Breast epithelium (tissue), 4 donors: Measurements from ENCODE around the gene ETV3L. TPM values are rescaled to one million over a fixed set of nuclear protein-coding genes. Genes with fewer than 3 reads are reported as not detected.

Experiments
- DNase-seq, 2 donors: peaks; one replicate each; pipeline ENCODE4 v3.0.0-alpha.2; 2019; ENCODE audit warnings: low spot score in 2 of 2
- H3K27ac ChIP-seq, 2 donors: fragments of 200-600 bp; sonication (generic) in 1 of 2; one replicate each; pipeline ENCODE4 v1.5.1; 2016 to 2019; ENCODE audit warnings: mild to moderate bottlenecking in 1 of 2
- H3K27me3 ChIP-seq, 2 donors: fragments of 200-600 bp; sonication (generic) in 1 of 2; one replicate each; pipeline versions ENCODE4 v1.5.1 to v1.6.0; 2017 to 2019; ENCODE audit warnings: control low read depth in 1 of 2, mild to moderate bottlenecking in 1 of 2
- H3K36me3 ChIP-seq: fragments of 200-600 bp; one replicate; pipeline ENCODE4 v1.5.1; 2019
- H3K4me1 ChIP-seq, 2 donors: fragments of 200-600 bp; sonication (generic); one replicate each; pipeline ENCODE4 v1.5.1; 2016 to 2019; ENCODE audit warnings: control low read depth in 1 of 2
- H3K4me3 ChIP-seq, 3 donors: fragments of 200-600 bp; sonication (generic); 1 replicate in 2 of 3; 2 replicates in 1 of 3; pipeline ENCODE4 v1.5.1; 2016 to 2019; ENCODE audit warnings: mild to moderate bottlenecking in 3 of 3, moderate library complexity in 2 of 3
- H3K9me3 ChIP-seq, 2 donors: fragments of 200-600 bp; sonication (generic) in 1 of 2; one replicate each; pipeline ENCODE4 v1.5.1; 2016 to 2019; ENCODE audit warnings: control low read depth in 1 of 2
- POLR2A ChIP-seq: fragments of 450-650 bp; IDR thresholded peaks from one replicate; pipeline ENCODE4 v1.6.1; 2016; ENCODE audit warnings: antibody characterized with exemption, mild to moderate bottlenecking, moderate library complexity
- POLR2AphosphoS5 ChIP-seq, 3 donors: sonication (generic); formaldehyde crosslinking; IDR thresholded peaks; one replicate each; pipeline ENCODE4 v1.6.1; 2017; ENCODE audit warnings: antibody characterized with exemption in 3 of 3
- intact Hi-C: fragments of 100-400 bp; cut with DNase I; formaldehyde crosslinking; loops from one replicate; pipeline ENCODE4 v1.15.1; 2023; ENCODE audit warnings: low total_unique reads
- total RNA-seq, 3 donors: library from RNA; depleted of rRNA; stranded (reverse); fragments of >200 nt; gene quantifications; one replicate each; pipeline ENCODE4 v1.1.0, GENCODE V29; 2016
- TF ChIP-seq, protein P1 (sequence below), 3 donors: fragments of 450-650 bp; IDR thresholded peaks; one replicate each; pipeline ENCODE4 v1.5.1; 2016 to 2017; ENCODE audit warnings: antibody characterized with exemption in 3 of 3, mild to moderate bottlenecking in 3 of 3, moderate library complexity in 3 of 3

Gene ETV3L
- total RNA-seq, 3 donors from 2014 or later, result not detected

DNA sequence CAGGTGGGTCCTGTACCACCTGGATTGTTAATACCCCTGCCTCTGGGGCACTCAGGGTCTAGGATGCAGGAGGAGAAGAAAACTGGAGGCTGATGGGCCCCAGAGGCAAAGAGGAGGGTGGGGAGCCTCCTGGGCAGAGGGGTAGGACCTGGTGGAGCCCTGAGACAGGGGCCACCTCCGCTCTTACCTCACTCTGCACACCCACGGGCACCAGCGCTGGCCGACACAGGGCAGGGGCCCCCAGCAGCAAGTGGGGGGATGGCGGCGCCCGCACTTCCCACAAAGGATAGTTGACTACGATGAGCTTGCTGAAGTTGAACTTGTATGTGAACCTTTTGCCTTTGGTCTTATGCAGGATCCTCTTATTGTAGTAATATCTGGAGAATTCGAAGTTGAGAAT is 1.1 kb downstream of the ETV3L start:
- Histone ChIP-seq H3K27me3 (no peaks in the 10 kb centered on the region), H3K36me3 (no peaks in the 10 kb centered on the region), H3K9me3 (no peaks in the 10 kb centered on the region), H3K4me1 (no peaks in the 10 kb centered on the region), H3K4me3 (no peak overlapping the region), H3K27ac (no peak overlapping the region)
- DNase-seq, result no peak
- TF ChIP-seq POLR2A, result no peak
- no peak for TF ChIP-seq POLR2AphosphoS5 (IDR thresholded peaks at IDR 0.05)
- TF ChIP-seq, protein P1, sequence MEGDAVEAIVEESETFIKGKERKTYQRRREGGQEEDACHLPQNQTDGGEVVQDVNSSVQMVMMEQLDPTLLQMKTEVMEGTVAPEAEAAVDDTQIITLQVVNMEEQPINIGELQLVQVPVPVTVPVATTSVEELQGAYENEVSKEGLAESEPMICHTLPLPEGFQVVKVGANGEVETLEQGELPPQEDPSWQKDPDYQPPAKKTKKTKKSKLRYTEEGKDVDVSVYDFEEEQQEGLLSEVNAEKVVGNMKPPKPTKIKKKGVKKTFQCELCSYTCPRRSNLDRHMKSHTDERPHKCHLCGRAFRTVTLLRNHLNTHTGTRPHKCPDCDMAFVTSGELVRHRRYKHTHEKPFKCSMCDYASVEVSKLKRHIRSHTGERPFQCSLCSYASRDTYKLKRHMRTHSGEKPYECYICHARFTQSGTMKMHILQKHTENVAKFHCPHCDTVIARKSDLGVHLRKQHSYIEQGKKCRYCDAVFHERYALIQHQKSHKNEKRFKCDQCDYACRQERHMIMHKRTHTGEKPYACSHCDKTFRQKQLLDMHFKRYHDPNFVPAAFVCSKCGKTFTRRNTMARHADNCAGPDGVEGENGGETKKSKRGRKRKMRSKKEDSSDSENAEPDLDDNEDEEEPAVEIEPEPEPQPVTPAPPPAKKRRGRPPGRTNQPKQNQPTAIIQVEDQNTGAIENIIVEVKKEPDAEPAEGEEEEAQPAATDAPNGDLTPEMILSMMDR (IDR thresholded peaks at IDR 0.05), result no peak
- intact Hi-C loops, result no loop called here

DNA sequence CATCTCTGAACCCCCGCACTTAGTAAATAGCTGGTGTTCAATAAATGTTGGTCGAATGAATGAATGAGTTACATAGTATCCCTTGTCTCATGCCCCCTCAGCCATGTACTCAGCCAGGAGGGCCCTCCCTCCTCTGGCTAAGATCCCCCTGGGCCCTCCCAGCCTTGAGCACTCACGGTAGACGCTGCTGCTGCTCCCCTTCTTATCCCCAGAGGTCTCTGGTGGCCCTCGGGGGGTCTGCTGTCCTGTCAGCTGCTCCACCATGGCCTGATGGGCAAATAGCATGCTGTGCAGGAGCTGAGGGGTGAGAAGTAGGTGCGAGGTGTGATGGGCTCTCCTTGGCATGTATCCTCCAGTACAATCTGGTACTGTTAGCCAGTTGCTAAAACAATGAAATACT is 1.9 kb downstream of the ETV3L start:
- DNase-seq, result no peak
- no peaks in the 10 kb centered on the region for H3K9me3 ChIP-seq
- no peak overlapping the region for H3K27ac ChIP-seq
- H3K4me3 ChIP-seq, result no peak overlapping the region
- TF ChIP-seq POLR2AphosphoS5 (IDR thresholded peaks at IDR 0.05) (no peak), POLR2A (no peak)
- TF ChIP-seq, protein P1 (IDR thresholded peaks at IDR 0.05), result no peak
- no peaks in the 10 kb centered on the region for H3K36me3 ChIP-seq
- intact Hi-C loops, result no loop called here
- H3K4me1 ChIP-seq, result no peaks in the 10 kb centered on the region
- H3K27me3 ChIP-seq, result no peaks in the 10 kb centered on the region

GRCh38 chr1:157096881-157097280 is 2.7 kb downstream of the ETV3L start:
- intact Hi-C loops, result no loop called here

GRCh38 chr1:157095551-157095950 is 4.1 kb downstream of the ETV3L start:
- Histone ChIP-seq H3K36me3 (no peaks in the 10 kb centered on the region), H3K4me1 (peaks cover 0 to 5% of the 10 kb centered on the region in 2 donors), H3K9me3 (no peaks in the 10 kb centered on the region), H3K4me3 (no peak overlapping the region), H3K27me3 (no peaks in the 10 kb centered on the region), H3K27ac (no peak overlapping the region)
- DNase-seq, result no peak
- TF ChIP-seq, protein P1 (IDR thresholded peaks at IDR 0.05), result no peak
- TF ChIP-seq POLR2AphosphoS5 (IDR thresholded peaks at IDR 0.05) (no peak), POLR2A (no peak)
- intact Hi-C loops, result no loop called here

More at GRCh38 chr1:157096881-157097280, 2.7 kb downstream of the ETV3L start:
- DNase-seq, result no peak
- H3K27me3 ChIP-seq, result no peaks in the 10 kb centered on the region
- TF ChIP-seq POLR2A, result no peak
- no peak for TF ChIP-seq POLR2AphosphoS5 (IDR thresholded peaks at IDR 0.05)
- no peaks in the 10 kb centered on the region for H3K36me3 ChIP-seq
- H3K4me3 ChIP-seq, result no peak overlapping the region
- no peaks in the 10 kb centered on the region for H3K9me3 ChIP-seq
- H3K27ac ChIP-seq, result no peak overlapping the region
- no peaks in the 10 kb centered on the region for H3K4me1 ChIP-seq

- DNase-seq, result no peak
- no peak overlapping the region for H3K4me3 ChIP-seq
- intact Hi-C loops, result no loop called here
These were observed 4.5 kb downstream of the ETV3L start for GRCh38 chr1:157095091-157095490.

More at GRCh38 chr1:157095091-157095490, 4.5 kb downstream of the ETV3L start:
- Histone ChIP-seq H3K27me3 (no peaks in the 10 kb centered on the region), H3K4me1 (peaks cover 0 to 9% of the 10 kb centered on the region in 2 donors), H3K9me3 (no peaks in the 10 kb centered on the region), H3K36me3 (no peaks in the 10 kb centered on the region), H3K27ac (no peak overlapping the region)
- TF ChIP-seq, protein P1 (IDR thresholded peaks at IDR 0.05), result no peak
- TF ChIP-seq POLR2A (no peak), POLR2AphosphoS5 (IDR thresholded peaks at IDR 0.05) (no peak)
